ENCODE results near the gene EEA1. TPM values are rescaled to one million over a fixed set of nuclear protein-coding genes. Genes with fewer than 3 reads are reported as not detected.
A peak's percentile ranks its signal among the peaks of the same experiment; 100 is the strongest.

Gene EEA1
- total and polyA plus RNA-seq, 2 of the 8 experiments (the other 6 are each of a cell fraction or from before 2014, with no cell fraction given): 1.0 to 18.8 TPM

- Histone ChIP-seq H3K36me3 (ENCODE audit: control insufficient read depth in 2 of 4, insufficient read depth in 4 of 4, low read length in 3 of 4) (no peaks in the 10 kb centered on the region; a peak in 1 of 8 replicates), H4K5ac (ENCODE audit: insufficient read length, low read depth, low read length) (no peak overlapping the region), H3K27me3 (replicated peaks in 1 of 4; ENCODE audit: control insufficient read depth in 3 of 4, extremely low read depth in 1 of 4, insufficient read depth in 3 of 4, low read length in 3 of 4) (no peaks in the 10 kb centered on the region), H2BK120ac (replicated peaks; ENCODE audit: low read depth, low read length) (no peak overlapping the region), H4K8ac (ENCODE audit: extremely low read depth, insufficient read depth, low read length) (no peak overlapping the region), H3K18ac (ENCODE audit: extremely low read depth, low read length) (peak overlapping the region; percentile 40; the same call in 1 of the 2 replicates), H3K79me1 (ENCODE audit: low read depth, low read length) (no peaks in the 10 kb centered on the region; the same call in 1 of the 2 replicates), H3K4me1 (replicated peaks in 1 of 4; ENCODE audit: control insufficient read depth in 3 of 4, insufficient read depth in 4 of 4, low read length in 3 of 4) (peaks cover 1 to 11% (median 5%) of the 10 kb centered on the region in 4 experiments; a peak in 4 of 7 replicates), H2AFZ (ENCODE audit: low read length) (no peak overlapping the region), H3K79me2 (ENCODE audit: control insufficient read depth in 1 of 2, insufficient read depth in 2 of 2, low read length in 2 of 2) (no peaks in the 10 kb centered on the region; a peak in 1 of 4 replicates), H3K27ac (ENCODE audit: low read depth, low read length) (no peak overlapping the region), H2BK12ac (ENCODE audit: low read depth, low read length) (no peak overlapping the region), H2BK15ac (ENCODE audit: low read length) (no peak overlapping the region; the same call in 1 of the 2 replicates), H2BK5ac (ENCODE audit: low read depth, low read length) (peak overlapping the region; percentile 55; the same call in 1 of the 2 replicates), H3K9me3 (ENCODE audit: insufficient read depth in 2 of 2, low read depth in 1 of 2, low read length in 1 of 2) (no peaks in the 10 kb centered on the region; a peak in 1 of 4 replicates), H3K23ac (ENCODE audit: insufficient read length) (no peak overlapping the region), H2AK5ac (ENCODE audit: low read depth, low read length) (no peak overlapping the region), H3K4me3 (ENCODE audit: extremely low read depth in 1 of 4, insufficient read depth in 2 of 4, low read depth in 3 of 4, low read length in 4 of 4) (no peak overlapping the region), H4K91ac (replicated peaks; ENCODE audit: insufficient read length, low read length) (no peak overlapping the region), H3K14ac (ENCODE audit: insufficient read length) (no peak overlapping the region), H2BK20ac (ENCODE audit: low read length) (peak overlapping the region; percentile 72; the same call in 1 of the 2 replicates), H3K9ac (replicated peaks in 1 of 4; ENCODE audit: extremely low read depth in 1 of 4, low read depth in 3 of 4, low read length in 3 of 4) (no peak overlapping the region; a peak in 1 of 7 replicates), H4K20me1 (replicated peaks in 1 of 2; ENCODE audit: control insufficient read depth in 1 of 2, insufficient read depth in 2 of 2, low read length in 2 of 2) (no peaks in the 10 kb centered on the region), H3K4ac (replicated peaks; ENCODE audit: insufficient read length, low read depth, low read length) (no peak overlapping the region), H3K4me2 (ENCODE audit: insufficient read depth in 1 of 2, low read depth in 2 of 2, low read length in 2 of 2) (no peak overlapping the region; a peak in 1 of 4 replicates), H3K56ac (replicated peaks; ENCODE audit: insufficient read length, low read depth, low read length) (no peak overlapping the region), H3K23me2 (ENCODE audit: low read depth, low read length) (no peaks in the 10 kb centered on the region; the same call in 1 of the 2 replicates)
- ChIA-PET POLR2A (ENCODE audit: partially characterized antibody) (interaction anchor here (0.9 kb wide), 1 partner anchor 11 kb away, joined by 3 read pairs; no protein-coding TSS in a partner anchor), CTCF (ENCODE audit: partially characterized antibody) (interaction anchor here (0.7 to 1.5 kb wide), 2 partner anchors 30 to 598 kb away, joined by 3 read pairs; no protein-coding TSS in a partner anchor)
- FAIRE-seq (no peak), DNase-seq (ENCODE audit: low read depth in 1 of 2, low spot score in 2 of 2) (no peak)
- 85% methylated on average over 2 of the region's 2 CpGs; no CpG with 5 or more reads in 1 of the 2 experiments for WGBS, 2 experiments (ENCODE audit: extremely low coverage in 1 of 2, insufficient coverage in 1 of 2, insufficient read length in 1 of 2, insufficient replicate concordance in 2 of 2, low coverage in 1 of 2, low lambda C conversion rate in 2 of 2, missing lambda C conversion rate in 1 of 2)
- no peak for TF ChIP-seq SIN3A (conservative IDR thresholded peaks at IDR 0.05 in 1 of 2, IDR thresholded peaks at IDR 0.05 in 1 of 2; ENCODE audit: low read depth in 1 of 2, low read length in 2 of 2)
- TF ChIP-seq TEAD4 (IDR thresholded peaks at IDR 0.05; ENCODE audit: low read depth, low read length): no peak
- no peak for TF ChIP-seq CREB1 (IDR thresholded peaks at IDR 0.05)
- TF ChIP-seq MAFK (IDR thresholded peaks at IDR 0.05; ENCODE audit: low read depth, low read length): no peak
- TF ChIP-seq SP1 (IDR thresholded peaks at IDR 0.05; ENCODE audit: low read depth, low read length): no peak
- no peak for TF ChIP-seq SAP30 (IDR thresholded peaks at IDR 0.05; ENCODE audit: insufficient read depth, insufficient replicate concordance, low read length)
- TF ChIP-seq TBP (IDR thresholded peaks at IDR 0.05; ENCODE audit: low read depth, low read length): no peak
- no peak for TF ChIP-seq ASH2L (IDR thresholded peaks at IDR 0.05; ENCODE audit: low read length)
- TF ChIP-seq ATF3 (IDR thresholded peaks at IDR 0.05; ENCODE audit: insufficient read depth, low read depth, low read length): no peak
- no peak for TF ChIP-seq ATF2 (IDR thresholded peaks at IDR 0.05; ENCODE audit: low read length)
- TF ChIP-seq POLR2A (IDR thresholded peaks at IDR 0.05; ENCODE audit: control extremely low read depth in 1 of 2, low read depth in 2 of 2, low read length in 2 of 2): no peak
Observed at GRCh38 chr12:92879698-92880322, 49.3 kb downstream of the EEA1 start.

Measured in H1 (cell line).